ENCODE results near the gene ZNF32. TPM values are rescaled to one million over a fixed set of nuclear protein-coding genes. Genes with fewer than 3 reads are reported as not detected.
A peak's percentile ranks its signal among the peaks of the same experiment; 100 is the strongest.

ZNF32 gene
- total RNA-seq, 2 experiments from 2014 or later = not detected

- no TSS peak for BruUV-seq (replicated peaks)
- H3K27ac ChIP-seq (ENCODE audit: low read depth, low read length, poor library complexity, severe bottlenecking) = no peak overlapping the region
- H3K36me3 ChIP-seq (ENCODE audit: insufficient read depth, low read length) = peaks cover 9% of the 10 kb centered on the region
- H3K9me2 ChIP-seq (ENCODE audit: insufficient read depth, low read length) = no peaks in the 10 kb centered on the region
- no peak overlapping the region for H3K4me3 ChIP-seq (ENCODE audit: low read depth, low read length, poor library complexity, severe bottlenecking)
- H2AFZ ChIP-seq (ENCODE audit: low read length) = no peak overlapping the region
- DNase-seq (ENCODE audit: low spot score) = no peak
- intact Hi-C loops (cut with micrococcal nuclease; ENCODE audit: unreplicated experiment) = no loop called here
- no peaks in the 10 kb centered on the region for H3K79me2 ChIP-seq (ENCODE audit: insufficient read depth, low read depth, low read length)
- CTCF ChIA-PET (ENCODE audit: unreplicated experiment) = no interaction called here
- H4K20me1 ChIP-seq (ENCODE audit: insufficient read depth, low read length) = no peaks in the 10 kb centered on the region
- H3K4me2 ChIP-seq (ENCODE audit: low read length) = no peak overlapping the region
- TF ChIP-seq EZH2phosphoT487 (IDR thresholded peaks at IDR 0.05; ENCODE audit: borderline replicate concordance, low read depth, low read length) = no peak
- TF ChIP-seq CTCF (conservative IDR thresholded peaks at IDR 0.05; ENCODE audit: low read length) = no peak
- POLR2A ChIA-PET = no interaction called here
- peaks cover 13% of the 10 kb centered on the region; the same call in 1 of the 2 replicates for H3K9me3 ChIP-seq (ENCODE audit: low read length)
- no peaks in the 10 kb centered on the region for H3K4me1 ChIP-seq (ENCODE audit: insufficient read depth, low read length, poor library complexity, severe bottlenecking)
These were observed 26.6 kb downstream of the ZNF32 start for GRCh38 chr10:43622038-43622437.

GRCh38 chr10:43619368-43619767 lies 29.3 kb downstream of the ZNF32 start:
- H3K9me2 ChIP-seq (ENCODE audit: insufficient read depth, low read length) = no peaks in the 10 kb centered on the region
- no peak overlapping the region for H3K4me2 ChIP-seq (ENCODE audit: low read length)
- ChIA-PET POLR2A (interaction anchor here (0.6 kb wide), 1 partner anchor 361 kb away, joined by 3 read pairs; no protein-coding TSS in a partner anchor), CTCF (ENCODE audit: unreplicated experiment) (no interaction called here)
- H3K36me3 ChIP-seq (ENCODE audit: insufficient read depth, low read length) = peaks cover 35% of the 10 kb centered on the region
- no peak overlapping the region for H3K27ac ChIP-seq (ENCODE audit: low read depth, low read length, poor library complexity, severe bottlenecking)
- DNase-seq (ENCODE audit: low spot score) = no peak
- no peaks in the 10 kb centered on the region for H3K4me1 ChIP-seq (ENCODE audit: insufficient read depth, low read length, poor library complexity, severe bottlenecking)
- no peak overlapping the region for H2AFZ ChIP-seq (ENCODE audit: low read length)
- BruUV-seq (replicated peaks) = no TSS peak
- H3K79me2 ChIP-seq (ENCODE audit: insufficient read depth, low read depth, low read length) = no peaks in the 10 kb centered on the region
- peaks cover 27% of the 10 kb centered on the region for H3K9me3 ChIP-seq (ENCODE audit: low read length)
- no peaks in the 10 kb centered on the region for H4K20me1 ChIP-seq (ENCODE audit: insufficient read depth, low read length)
- intact Hi-C loops (cut with micrococcal nuclease; ENCODE audit: unreplicated experiment) = no loop called here
- TF ChIP-seq EZH2phosphoT487 (IDR thresholded peaks at IDR 0.05; ENCODE audit: borderline replicate concordance, low read depth, low read length) (no peak), CTCF (conservative IDR thresholded peaks at IDR 0.05; ENCODE audit: low read length) (no peak)
- no peak overlapping the region for H3K4me3 ChIP-seq (ENCODE audit: low read depth, low read length, poor library complexity, severe bottlenecking)

GRCh38 chr10:43616697-43617370 lies 31.8 kb downstream of the ZNF32 start:
- no peaks in the 10 kb centered on the region for H3K4me1 ChIP-seq (ENCODE audit: insufficient read depth, low read length, poor library complexity, severe bottlenecking)
- H3K36me3 ChIP-seq (ENCODE audit: insufficient read depth, low read length) = peaks cover 57% of the 10 kb centered on the region
- no peaks in the 10 kb centered on the region for H3K79me2 ChIP-seq (ENCODE audit: insufficient read depth, low read depth, low read length)
- H3K9me3 ChIP-seq (ENCODE audit: low read length) = peaks cover 37% of the 10 kb centered on the region
- CTCF ChIA-PET (ENCODE audit: unreplicated experiment) = no interaction called here
- intact Hi-C loops (cut with micrococcal nuclease; ENCODE audit: unreplicated experiment) = no loop called here
- H3K4me2 ChIP-seq (ENCODE audit: low read length) = no peak overlapping the region
- no peaks in the 10 kb centered on the region for H3K9me2 ChIP-seq (ENCODE audit: insufficient read depth, low read length)
- no peak overlapping the region for H2AFZ ChIP-seq (ENCODE audit: low read length)
- no peaks in the 10 kb centered on the region for H4K20me1 ChIP-seq (ENCODE audit: insufficient read depth, low read length)
- DNase-seq (ENCODE audit: low spot score) = no peak
- H3K4me3 ChIP-seq (ENCODE audit: low read depth, low read length, poor library complexity, severe bottlenecking) = no peak overlapping the region
- H3K27ac ChIP-seq (ENCODE audit: low read depth, low read length, poor library complexity, severe bottlenecking) = no peak overlapping the region
- TF ChIP-seq CTCF (conservative IDR thresholded peaks at IDR 0.05; ENCODE audit: low read length) = no peak
- no peak for TF ChIP-seq EZH2phosphoT487 (IDR thresholded peaks at IDR 0.05; ENCODE audit: borderline replicate concordance, low read depth, low read length)
- BruUV-seq (replicated peaks) = TSS peak; percentile 44
- POLR2A ChIA-PET = interaction anchor here (0.7 to 1.4 kb wide), 3 partner anchors 9 to 22 kb away, joined by 3 to 5 read pairs (median 3); partner anchors contain the start of gene ZNF485

Measured in OCI-LY7 (cell line).